Activated T-helper 1 cell treated with anti-CD3 and anti-CD28 coated beads, Interleukin-12 subunit alpha, Interleukin-12 subunit beta, Interleukin-2, Interleukin-4 antibody, amounts not matched to agents 30 ng/mL and 10 ng/mL and 1 ng/mL, durations not matched to agents 14 hours and 24 hours and 36 hours (primary cell): Measurements from ENCODE around the gene DHRSX. TPM values are rescaled to one million over a fixed set of nuclear protein-coding genes. Genes with fewer than 3 reads are reported as not detected.

ENCODE experiments used
- DNase-seq: peaks from one replicate; pipeline ENCODE4 v3.0.0; 2021; ENCODE audit warnings: low spot score
- H3K27ac Mint-ChIP-seq: one replicate; pipeline ENCODE4 v1.8.0; 2021; ENCODE audit warnings: mild to moderate bottlenecking, mixed read lengths
- H3K27me3 Mint-ChIP-seq: one replicate; pipeline ENCODE4 v1.8.0; 2022; ENCODE audit warnings: mild to moderate bottlenecking, moderate library complexity, mixed read lengths; ENCODE audit not compliant: insufficient read depth
- H3K36me3 Mint-ChIP-seq: one replicate; pipeline ENCODE4 v1.8.0; 2021; ENCODE audit warnings: low read depth, mixed read lengths
- H3K4me1 Mint-ChIP-seq: one replicate; pipeline ENCODE4 v1.8.0; 2021; ENCODE audit warnings: low read depth, mixed read lengths
- H3K4me3 Mint-ChIP-seq: one replicate; pipeline ENCODE4 v1.8.0; 2021; ENCODE audit warnings: mild to moderate bottlenecking, moderate library complexity, mixed read lengths
- H3K9me3 Mint-ChIP-seq: one replicate; pipeline ENCODE4 v1.8.0; 2021; ENCODE audit warnings: mixed read lengths
- intact Hi-C: fragments of 100-400 bp; cut with micrococcal nuclease; formaldehyde crosslinking; loops from one replicate; pipeline ENCODE4 v1.15.1; 2024
- total RNA-seq: library from RNA; stranded (reverse); gene quantifications from 2 replicates; pipeline ENCODE4 v1.2.3, GENCODE V29; 2022

Gene DHRSX
- total RNA-seq, 1 donor from 2014 or later = 26.3 TPM

GRCh38 chrX:2336181-2336580, 164.6 kb downstream of the DHRSX start:
- H3K4me1 Mint-ChIP-seq = no peaks in the 10 kb centered on the region
- H3K27me3 Mint-ChIP-seq = no peaks in the 10 kb centered on the region
- peaks cover 19% of the 10 kb centered on the region for H3K36me3 Mint-ChIP-seq
- intact Hi-C loops = no loop called here
- H3K4me3 Mint-ChIP-seq = no peak overlapping the region
- DNase-seq = no peak
- H3K27ac Mint-ChIP-seq = no peak overlapping the region
- H3K9me3 Mint-ChIP-seq = peaks cover 43% of the 10 kb centered on the region

GRCh38 chrX:2334237-2334636, 166.5 kb downstream of the DHRSX start:
- Mint-ChIP-seq H3K4me3 (no peak overlapping the region), H3K27ac (no peak overlapping the region), H3K27me3 (no peaks in the 10 kb centered on the region), H3K36me3 (peaks cover 10% of the 10 kb centered on the region), H3K4me1 (no peaks in the 10 kb centered on the region), H3K9me3 (peaks cover 28% of the 10 kb centered on the region)
- intact Hi-C loops = no loop called here
- no peak for DNase-seq

DNA sequence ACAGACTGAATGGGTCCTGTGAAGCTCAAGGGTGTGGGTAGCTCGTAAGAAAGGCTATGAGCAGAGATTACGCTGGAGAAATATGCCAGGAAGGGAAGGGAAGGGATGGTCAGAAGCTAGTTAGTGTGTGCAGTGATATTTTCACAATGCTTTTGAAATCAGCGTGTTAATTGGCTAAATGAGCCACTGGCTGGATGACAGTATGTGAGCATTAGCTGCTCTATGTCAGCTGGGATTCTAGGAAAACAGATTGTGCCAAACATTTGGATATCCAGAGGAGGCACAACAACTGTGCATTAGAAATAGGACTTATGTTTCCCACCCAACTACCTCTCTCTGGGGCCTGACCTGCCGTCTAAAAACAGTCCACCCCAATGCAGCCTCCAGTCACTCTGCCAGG, 168.5 kb downstream of the DHRSX start:
- peaks cover 15% of the 10 kb centered on the region for H3K9me3 Mint-ChIP-seq
- peaks cover 1% of the 10 kb centered on the region for H3K36me3 Mint-ChIP-seq
- no peak for DNase-seq
- no peak overlapping the region for H3K27ac Mint-ChIP-seq
- H3K4me3 Mint-ChIP-seq = no peak overlapping the region
- intact Hi-C loops = no loop called here
- H3K4me1 Mint-ChIP-seq = no peaks in the 10 kb centered on the region
- H3K27me3 Mint-ChIP-seq = no peaks in the 10 kb centered on the region

- Mint-ChIP-seq H3K9me3 (peaks cover 11% of the 10 kb centered on the region), H3K36me3 (no peaks in the 10 kb centered on the region), H3K27me3 (no peaks in the 10 kb centered on the region), H3K4me1 (no peaks in the 10 kb centered on the region), H3K4me3 (no peak overlapping the region), H3K27ac (no peak overlapping the region)
- DNase-seq = no peak
- intact Hi-C loops = no loop called here
Measured at GRCh38 chrX:2330910-2331309, 169.9 kb downstream of the DHRSX start.

GRCh38 chrX:2330487-2330886, 170.3 kb downstream of the DHRSX start:
- intact Hi-C loops = no loop called here
- no peaks in the 10 kb centered on the region for H3K4me1 Mint-ChIP-seq
- H3K36me3 Mint-ChIP-seq = peaks cover 1% of the 10 kb centered on the region
- H3K27ac Mint-ChIP-seq = no peak overlapping the region
- no peaks in the 10 kb centered on the region for H3K27me3 Mint-ChIP-seq
- H3K4me3 Mint-ChIP-seq = no peak overlapping the region
- H3K9me3 Mint-ChIP-seq = peaks cover 16% of the 10 kb centered on the region
- DNase-seq = no peak

DNA sequence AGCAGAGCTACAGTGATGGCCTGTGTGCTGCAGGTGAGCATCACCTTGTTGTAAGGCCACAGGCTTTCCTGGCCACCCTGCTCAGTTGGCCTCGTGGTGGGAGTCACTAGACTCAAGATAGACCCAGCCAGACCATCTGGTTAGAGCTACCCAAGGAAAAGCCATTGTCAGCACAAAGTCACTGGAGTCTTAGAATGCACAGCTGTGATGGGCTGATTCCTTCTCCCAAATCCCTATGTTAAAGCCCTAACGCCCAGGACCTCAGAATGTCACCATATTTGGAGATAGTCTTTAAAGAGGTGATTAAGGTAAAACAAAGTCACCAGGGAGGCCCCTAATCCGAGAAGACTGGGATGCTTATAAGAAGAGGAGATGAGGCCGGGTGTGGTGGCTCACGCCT, 173.4 kb downstream of the DHRSX start:
- intact Hi-C loops = no loop called here

GRCh38 chrX:2325076-2325784, 175.5 kb downstream of the DHRSX start:
- intact Hi-C loops = no loop called here
- Mint-ChIP-seq H3K27ac (no peak overlapping the region), H3K27me3 (no peaks in the 10 kb centered on the region), H3K36me3 (peaks cover 5% of the 10 kb centered on the region), H3K4me1 (no peaks in the 10 kb centered on the region), H3K4me3 (no peak overlapping the region), H3K9me3 (peaks cover 44% of the 10 kb centered on the region)
- no peak for DNase-seq

More for the DNA sequence above, 173.4 kb downstream of the DHRSX start:
- H3K27ac Mint-ChIP-seq = no peak overlapping the region
- peaks cover 32% of the 10 kb centered on the region for H3K9me3 Mint-ChIP-seq
- H3K4me3 Mint-ChIP-seq = no peak overlapping the region
- no peak for DNase-seq
- H3K36me3 Mint-ChIP-seq = peaks cover 5% of the 10 kb centered on the region
- H3K27me3 Mint-ChIP-seq = no peaks in the 10 kb centered on the region
- no peaks in the 10 kb centered on the region for H3K4me1 Mint-ChIP-seq

DNA sequence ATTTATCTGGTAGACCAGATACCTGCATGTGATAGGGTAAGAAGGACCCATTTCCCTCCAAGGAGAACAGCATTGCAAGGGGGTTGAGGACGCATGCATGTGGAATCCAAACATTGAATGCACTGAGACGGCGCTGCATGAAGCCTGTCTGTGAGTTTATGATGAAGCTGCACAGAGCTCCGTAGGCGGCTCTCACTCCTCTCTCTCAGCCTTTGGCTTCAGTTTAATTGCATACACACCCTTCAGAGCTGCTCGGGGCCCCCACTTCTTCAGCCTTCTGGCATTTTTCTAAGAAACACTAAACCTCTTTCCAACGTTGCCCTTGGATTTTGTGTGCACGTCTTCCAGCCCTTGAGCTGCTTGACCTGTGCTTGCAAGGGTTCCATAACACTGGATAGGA, 176.6 kb downstream of the DHRSX start:
- Mint-ChIP-seq H3K27me3 (no peaks in the 10 kb centered on the region), H3K9me3 (peaks cover 39% of the 10 kb centered on the region), H3K4me3 (no peak overlapping the region), H3K36me3 (peaks cover 5% of the 10 kb centered on the region), H3K27ac (no peak overlapping the region), H3K4me1 (no peaks in the 10 kb centered on the region)
- intact Hi-C loops = no loop called here
- no peak for DNase-seq

DNA sequence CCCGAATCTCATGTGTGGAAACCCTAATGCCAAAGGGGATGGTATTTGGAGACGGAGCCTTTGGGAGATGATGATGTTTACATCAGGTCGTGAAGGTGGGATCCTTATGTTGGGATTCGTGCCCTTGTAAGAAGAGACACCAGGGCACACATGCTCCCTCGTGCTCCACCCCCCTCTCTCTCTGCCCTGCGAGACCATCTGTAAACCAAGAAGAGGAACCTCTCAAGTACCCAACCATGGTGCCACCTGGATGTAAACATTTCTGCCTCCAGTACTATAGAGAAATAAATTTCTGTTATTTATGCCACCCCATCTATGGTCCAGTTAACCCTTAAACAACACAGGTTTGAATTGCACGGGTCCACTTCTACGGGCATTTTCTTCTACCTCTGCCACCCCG, 179.4 kb downstream of the DHRSX start:
- no peak for DNase-seq
- Mint-ChIP-seq H3K4me1 (no peaks in the 10 kb centered on the region), H3K4me3 (no peak overlapping the region), H3K27me3 (no peaks in the 10 kb centered on the region), H3K9me3 (peaks cover 51% of the 10 kb centered on the region), H3K27ac (no peak overlapping the region), H3K36me3 (peaks cover 5% of the 10 kb centered on the region)
- intact Hi-C loops = no loop called here

- no peak for DNase-seq
- Mint-ChIP-seq H3K9me3 (peaks cover 54% of the 10 kb centered on the region), H3K36me3 (peaks cover 5% of the 10 kb centered on the region), H3K4me3 (no peak overlapping the region), H3K4me1 (no peaks in the 10 kb centered on the region), H3K27ac (no peak overlapping the region), H3K27me3 (no peaks in the 10 kb centered on the region)
- intact Hi-C loops = no loop called here
Measured at GRCh38 chrX:2320580-2321327, 180.0 kb downstream of the DHRSX start.

DNA sequence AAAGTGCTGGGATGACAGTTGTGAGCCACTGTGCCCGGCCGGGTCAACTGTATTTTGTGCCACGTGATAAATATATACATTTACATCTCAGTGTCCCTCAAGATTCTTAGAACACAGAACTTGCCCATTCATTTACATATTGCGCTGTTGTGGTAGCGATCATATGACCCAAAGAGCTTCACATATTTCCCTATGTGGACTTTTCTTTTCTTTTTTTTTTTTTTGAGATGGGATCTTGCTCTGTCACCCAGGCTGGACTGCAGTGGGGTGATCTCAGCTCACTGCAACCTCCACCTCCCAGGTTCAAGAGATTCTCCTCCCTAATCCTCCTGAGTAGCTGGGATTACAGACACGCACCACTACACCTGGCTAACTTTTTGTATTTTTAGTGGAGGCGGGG, 180.7 kb downstream of the DHRSX start:
- intact Hi-C loops = no loop called here
- no peak overlapping the region for H3K4me3 Mint-ChIP-seq
- no peak overlapping the region for H3K27ac Mint-ChIP-seq
- H3K27me3 Mint-ChIP-seq = no peaks in the 10 kb centered on the region
- peaks cover 4% of the 10 kb centered on the region for H3K36me3 Mint-ChIP-seq
- no peak for DNase-seq
- H3K4me1 Mint-ChIP-seq = no peaks in the 10 kb centered on the region
- H3K9me3 Mint-ChIP-seq = peaks cover 54% of the 10 kb centered on the region

DNA sequence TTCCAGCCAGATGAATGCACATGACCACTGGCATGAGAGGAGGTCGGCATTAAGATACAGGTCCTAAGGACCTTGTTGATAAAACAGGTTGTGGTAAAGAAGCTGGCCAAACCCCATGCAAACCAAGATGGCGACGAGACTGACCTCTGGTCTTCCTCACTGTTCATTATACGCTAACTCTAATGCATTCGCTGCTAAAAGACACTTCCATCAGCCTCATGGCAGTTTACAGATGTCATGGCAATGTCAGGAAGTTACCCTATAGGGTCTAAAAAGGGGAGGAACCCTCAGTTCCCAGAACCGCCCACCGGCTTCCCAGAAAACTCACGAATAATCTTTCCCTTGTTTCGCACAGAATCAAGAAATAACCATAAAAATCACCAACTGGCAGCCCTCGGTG, 182.4 kb downstream of the DHRSX start:
- no peak for DNase-seq
- intact Hi-C loops = no loop called here
- H3K27me3 Mint-ChIP-seq = no peaks in the 10 kb centered on the region
- no peaks in the 10 kb centered on the region for H3K4me1 Mint-ChIP-seq
- peaks cover 49% of the 10 kb centered on the region for H3K9me3 Mint-ChIP-seq
- H3K4me3 Mint-ChIP-seq = no peak overlapping the region
- no peak overlapping the region for H3K27ac Mint-ChIP-seq
- H3K36me3 Mint-ChIP-seq = no peaks in the 10 kb centered on the region

- H3K4me3 Mint-ChIP-seq = no peak overlapping the region
- intact Hi-C loops = no loop called here
- no peaks in the 10 kb centered on the region for H3K4me1 Mint-ChIP-seq
- no peaks in the 10 kb centered on the region for H3K27me3 Mint-ChIP-seq
- DNase-seq = no peak
- H3K27ac Mint-ChIP-seq = no peak overlapping the region
- H3K36me3 Mint-ChIP-seq = no peaks in the 10 kb centered on the region
- H3K9me3 Mint-ChIP-seq = peaks cover 46% of the 10 kb centered on the region
Measured at GRCh38 chrX:2317527-2318055, 183.2 kb downstream of the DHRSX start.
